Keratinocyte (primary cell): ENCODE results near the gene SH3PXD2A. TPM values are rescaled to one million over a fixed set of nuclear protein-coding genes. Genes with fewer than 3 reads are reported as not detected.

ENCODE experiments used
- DNase-seq: peaks from one replicate; pipeline ENCODE4 v3.0.0-alpha.2; 2011; ENCODE audit warnings: low read depth, missing footprints, low spot score
- FAIRE-seq: peaks from 2 replicates; lab custom pipeline; 2011; peaks lifted over from hg19 to GRCh38; lab: Jason Lieb, UNC
- H2AFZ ChIP-seq: 2 replicates; pipeline ENCODE4 v1.6.0; 2012; ENCODE audit warnings: low read length, control low read depth, inconsistent platforms; ENCODE audit not compliant: control insufficient read depth
- H3K27ac ChIP-seq: 2 replicates; pipeline ENCODE4 v1.5.1; 2011; ENCODE audit warnings: low read length; ENCODE audit not compliant: control insufficient read depth, insufficient read depth
- H3K27me3 ChIP-seq: 3 replicates; pipeline ENCODE4 v1.6.0; 2011; ENCODE audit warnings: low read length; ENCODE audit not compliant: control insufficient read depth, insufficient read depth; ENCODE audit errors: extremely low read depth
- H3K36me3 ChIP-seq, 2 experiments: 2 replicates in 1 of 2; 3 replicates in 1 of 2; pipeline ENCODE4 v1.5.1; 2011; ENCODE audit warnings: low read length in 2 of 2, mild to moderate bottlenecking in 1 of 2; ENCODE audit not compliant: control insufficient read depth in 2 of 2, insufficient read depth in 2 of 2; ENCODE audit errors: extremely low read depth in 1 of 2
- H3K4me1 ChIP-seq: 3 replicates; pipeline ENCODE4 v1.5.1; 2011; ENCODE audit warnings: low read length; ENCODE audit not compliant: control insufficient read depth, insufficient read depth; ENCODE audit errors: extremely low read depth
- H3K4me2 ChIP-seq: 3 replicates; pipeline ENCODE4 v1.6.0; 2011; ENCODE audit warnings: low read depth, low read length; ENCODE audit not compliant: control insufficient read depth, insufficient read depth; ENCODE audit errors: extremely low read depth
- H3K4me3 ChIP-seq, 3 experiments: fragments of 200-600 bp in 1 of 3; sonication (generic) in 1 of 3; 2 replicates in 2 of 3; 3 replicates in 1 of 3; pipeline ENCODE4 v1.5.1; 2011 to 2016; ENCODE audit warnings: low read length in 3 of 3, mild to moderate bottlenecking in 3 of 3, control low read depth in 2 of 3, inconsistent platforms in 1 of 3, low read depth in 1 of 3, mixed read lengths in 1 of 3, mixed run types in 1 of 3, moderate library complexity in 1 of 3; ENCODE audit not compliant: control insufficient read depth in 2 of 3, insufficient read depth in 2 of 3; ENCODE audit errors: extremely low read depth in 1 of 3
- H3K79me2 ChIP-seq: 2 replicates; pipeline ENCODE4 v1.6.0; 2012; ENCODE audit warnings: low read length; ENCODE audit not compliant: control insufficient read depth, insufficient read depth
- H3K9ac ChIP-seq: 3 replicates; pipeline ENCODE4 v1.6.0; 2011; ENCODE audit warnings: low read length; ENCODE audit not compliant: control insufficient read depth, insufficient read depth; ENCODE audit errors: extremely low read depth
- H3K9me1 ChIP-seq: 3 replicates; pipeline ENCODE4 v1.6.0; 2011; ENCODE audit warnings: low read length; ENCODE audit not compliant: control insufficient read depth, insufficient read depth; ENCODE audit errors: extremely low read depth
- H3K9me3 ChIP-seq: 2 replicates; pipeline ENCODE4 v1.5.1; 2012; ENCODE audit warnings: low read depth, low read length; ENCODE audit not compliant: control insufficient read depth
- H4K20me1 ChIP-seq: 3 replicates; pipeline ENCODE4 v1.6.0; 2011; ENCODE audit warnings: low read length; ENCODE audit not compliant: control insufficient read depth, insufficient read depth; ENCODE audit errors: extremely low read depth
- EZH2 ChIP-seq: IDR thresholded peaks from one replicate; pipeline ENCODE4 v1.6.1; 2012; ENCODE audit warnings: inconsistent platforms, mild to moderate bottlenecking, low read length, moderate library complexity
- dilution Hi-C: fragments of 300-500 bp; cut with MboI; formaldehyde crosslinking; loops from one replicate; pipeline ENCODE4 v1.7.0; 2020; ENCODE audit warnings: low sequenced_read_pairs; ENCODE audit not compliant: extremely low pct_ligation_motif_present
- polyA plus RNA-seq, 5 experiments: library from polyadenylated mRNA; depleted of rRNA in 3 of 5; stranded (reverse) in 3 of 5; stranded (forward) in 1 of 5; unstranded in 1 of 5; fragments of >200 nt; gene quantifications; 1 replicate in 1 of 5; 2 replicates in 3 of 5; 3 replicates in 1 of 5; pipeline versions ENCODE4 v1.2.1 to v1.2.3, GENCODE V29; 2011 to 2012; ENCODE audit warnings: missing spikeins in 2 of 5, low read depth in 1 of 5, low replicate concordance in 1 of 5
- TF ChIP-seq, protein P1 (sequence below), 3 experiments: IDR thresholded peaks in 1 of 3; conservative IDR thresholded peaks in 1 of 3; optimal IDR thresholded peaks in 1 of 3; 2 replicates in 2 of 3; 3 replicates in 1 of 3; pipeline versions ENCODE3 to v1.5.1; 2011; ENCODE audit warnings: low read length in 3 of 3, mild to moderate bottlenecking in 3 of 3, moderate library complexity in 2 of 3, control low read depth in 1 of 3, inconsistent platforms in 1 of 3; ENCODE audit not compliant: insufficient read depth in 2 of 3; ENCODE audit errors: extremely low read depth in 1 of 3

Gene SH3PXD2A
- polyA plus RNA-seq, 1 donor (not counting 4 experiments of a cell fraction or from before 2014, with no cell fraction given), result 33.9 TPM

DNA sequence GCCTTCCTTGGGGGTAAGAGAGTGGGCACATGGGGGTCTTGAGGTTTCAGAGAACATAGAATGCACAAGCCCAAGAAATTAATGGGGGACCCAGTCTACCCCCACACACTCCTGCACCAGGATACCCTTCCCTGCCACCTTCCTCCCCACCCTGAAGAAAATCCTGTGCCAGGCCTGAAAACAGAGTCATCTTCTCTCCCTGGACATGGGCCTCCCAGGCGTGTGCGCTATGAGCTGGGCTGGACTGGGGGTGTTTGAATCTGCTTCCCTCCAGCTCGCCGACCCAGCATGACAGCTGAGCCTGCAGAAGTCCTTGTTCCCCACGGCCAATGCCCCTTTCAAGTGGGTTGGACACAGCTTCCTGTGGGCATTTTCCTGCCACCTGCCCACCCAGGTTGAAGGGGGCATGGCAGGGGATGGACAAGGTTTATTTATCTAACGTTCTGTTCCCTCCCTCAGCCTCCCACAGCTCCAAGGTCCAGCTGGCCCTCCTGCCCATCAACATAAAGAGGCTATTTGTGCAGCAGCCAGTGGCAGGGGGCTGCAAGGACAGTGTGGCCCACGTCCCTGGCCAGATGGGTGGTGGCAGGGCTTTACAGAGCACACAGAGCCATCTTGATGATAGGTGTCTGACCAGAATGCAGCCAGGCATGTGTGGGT lies 141.0 kb downstream of the SH3PXD2A start:
- peaks cover 21 to 57% of the 10 kb centered on the region in 2 experiments for H3K36me3 ChIP-seq
- H3K9ac ChIP-seq, result no peak overlapping the region
- peaks cover 9% of the 10 kb centered on the region for H4K20me1 ChIP-seq
- no peak overlapping the region for H3K27ac ChIP-seq
- H3K27me3 ChIP-seq, result no peaks in the 10 kb centered on the region
- H3K79me2 ChIP-seq, result peaks cover 51% of the 10 kb centered on the region
- no peak for FAIRE-seq
- dilution Hi-C loops, result no loop called here
- no peak for DNase-seq
- TF ChIP-seq, protein P1, sequence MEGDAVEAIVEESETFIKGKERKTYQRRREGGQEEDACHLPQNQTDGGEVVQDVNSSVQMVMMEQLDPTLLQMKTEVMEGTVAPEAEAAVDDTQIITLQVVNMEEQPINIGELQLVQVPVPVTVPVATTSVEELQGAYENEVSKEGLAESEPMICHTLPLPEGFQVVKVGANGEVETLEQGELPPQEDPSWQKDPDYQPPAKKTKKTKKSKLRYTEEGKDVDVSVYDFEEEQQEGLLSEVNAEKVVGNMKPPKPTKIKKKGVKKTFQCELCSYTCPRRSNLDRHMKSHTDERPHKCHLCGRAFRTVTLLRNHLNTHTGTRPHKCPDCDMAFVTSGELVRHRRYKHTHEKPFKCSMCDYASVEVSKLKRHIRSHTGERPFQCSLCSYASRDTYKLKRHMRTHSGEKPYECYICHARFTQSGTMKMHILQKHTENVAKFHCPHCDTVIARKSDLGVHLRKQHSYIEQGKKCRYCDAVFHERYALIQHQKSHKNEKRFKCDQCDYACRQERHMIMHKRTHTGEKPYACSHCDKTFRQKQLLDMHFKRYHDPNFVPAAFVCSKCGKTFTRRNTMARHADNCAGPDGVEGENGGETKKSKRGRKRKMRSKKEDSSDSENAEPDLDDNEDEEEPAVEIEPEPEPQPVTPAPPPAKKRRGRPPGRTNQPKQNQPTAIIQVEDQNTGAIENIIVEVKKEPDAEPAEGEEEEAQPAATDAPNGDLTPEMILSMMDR (optimal IDR thresholded peaks at IDR 0.05 in 1 of 3, IDR thresholded peaks at IDR 0.05 in 1 of 3, conservative IDR thresholded peaks at IDR 0.05 in 1 of 3; ENCODE audit: extremely low read depth in 1 of 3, insufficient read depth in 2 of 3, low read length in 3 of 3), result no peak
- TF ChIP-seq EZH2, result no peak
- H3K4me2 ChIP-seq, result no peak overlapping the region
- peaks cover 90% of the 10 kb centered on the region for H3K4me1 ChIP-seq
- H3K4me3 ChIP-seq, result no peak overlapping the region
- no peak overlapping the region for H2AFZ ChIP-seq
- H3K9me1 ChIP-seq, result peaks cover 2% of the 10 kb centered on the region
- H3K9me3 ChIP-seq, result no peaks in the 10 kb centered on the region

DNA sequence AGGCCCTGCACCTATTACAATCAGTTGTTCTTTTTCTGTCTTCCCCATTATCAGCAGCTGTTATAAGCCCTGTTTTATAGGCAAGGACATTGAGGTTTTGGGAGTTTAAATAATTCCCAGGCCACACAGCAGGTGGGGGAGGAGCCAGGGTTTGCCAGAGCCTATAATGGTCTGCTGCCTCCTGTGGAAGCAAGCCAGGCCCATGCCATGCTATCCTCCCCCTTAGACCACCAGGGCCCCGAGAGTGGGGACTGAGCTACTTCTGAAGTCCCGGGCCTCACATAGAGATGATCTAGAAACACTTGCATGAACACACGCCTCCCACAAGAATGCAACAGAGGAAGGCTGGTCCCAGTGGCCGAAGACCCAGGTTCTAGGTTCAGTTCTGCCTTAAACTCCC lies 141.7 kb downstream of the SH3PXD2A start:
- Histone ChIP-seq H3K9ac (peak overlapping the region; percentile 23), H2AFZ (no peak overlapping the region), H3K4me3 (no peak overlapping the region), H3K27ac (peak overlapping the region; percentile 17), H4K20me1 (peaks cover 11% of the 10 kb centered on the region), H3K36me3 (peaks cover 23 to 57% of the 10 kb centered on the region in 2 experiments), H3K27me3 (no peaks in the 10 kb centered on the region), H3K4me2 (no peak overlapping the region), H3K9me3 (no peaks in the 10 kb centered on the region), H3K9me1 (peaks cover 2% of the 10 kb centered on the region), H3K4me1 (peaks cover 89% of the 10 kb centered on the region), H3K79me2 (peaks cover 51% of the 10 kb centered on the region)
- TF ChIP-seq, protein P1 (optimal IDR thresholded peaks at IDR 0.05 in 1 of 3, IDR thresholded peaks at IDR 0.05 in 1 of 3, conservative IDR thresholded peaks at IDR 0.05 in 1 of 3; ENCODE audit: extremely low read depth in 1 of 3, insufficient read depth in 2 of 3, low read length in 3 of 3), result no peak
- TF ChIP-seq EZH2, result no peak
- DNase-seq (no peak), FAIRE-seq (no peak)
- dilution Hi-C loops, result no loop called here
